HG03460 (cell line): ENCODE results near the gene FAM13C.
"Not testable (repeated sequence)": the region's sequence is repeated elsewhere in the genome, so short reads cannot be mapped to it uniquely, and the experiment has no call there.

ENCODE experiments used
- ATAC-seq: cut with Tn5 transposase; IDR thresholded peaks from one replicate; pipeline ENCODE4 v1.9.1; 2021; ENCODE audit not compliant: unreplicated experiment

Gene FAM13C

GRCh38 chr10:59237775-59238174, 124.6 kb downstream of the FAM13C start:
- no peak for ATAC-seq

GRCh38 chr10:59236064-59236697, 126.2 kb downstream of the FAM13C start:
- no peak for ATAC-seq

- no peak for ATAC-seq
Measured at GRCh38 chr10:59234816-59235429, 127.4 kb downstream of the FAM13C start.

DNA sequence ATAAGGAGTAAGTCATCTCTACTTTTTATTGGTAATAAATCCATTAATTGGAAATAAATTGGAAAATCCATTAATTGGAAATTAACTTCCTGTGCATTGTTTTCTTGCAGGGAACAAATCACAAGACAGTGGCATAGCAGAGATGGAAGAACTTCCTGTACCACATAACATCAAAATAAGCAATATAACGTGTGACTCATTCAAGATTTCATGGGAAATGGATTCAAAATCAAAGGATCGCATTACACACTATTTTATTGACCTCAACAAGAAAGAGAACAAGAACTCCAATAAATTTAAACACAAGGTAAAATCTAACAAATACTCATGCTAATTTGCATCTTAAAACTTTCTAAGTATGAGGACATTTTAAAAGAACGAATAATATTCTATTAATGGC, 128.2 kb downstream of the FAM13C start:
- ATAC-seq = no peak

DNA sequence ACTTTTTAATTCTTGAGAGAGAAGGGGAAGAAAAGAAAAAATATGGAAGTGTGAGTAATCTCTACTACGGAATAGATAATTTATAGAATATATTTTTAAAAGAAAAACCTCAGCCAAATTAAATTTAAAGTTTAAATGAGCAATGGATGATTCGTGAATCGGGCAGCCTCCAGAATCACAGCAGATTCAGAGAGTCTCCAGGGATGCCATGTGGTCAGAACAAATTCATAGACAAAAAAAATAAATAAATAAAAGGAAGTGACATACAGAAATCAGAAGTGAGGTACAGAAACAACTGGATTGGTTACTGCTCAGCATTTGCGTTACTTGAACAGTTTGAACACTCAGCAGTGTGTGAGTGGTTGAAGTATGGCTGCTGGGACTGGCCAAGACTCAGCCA, 132.9 kb downstream of the FAM13C start:
- no peak for ATAC-seq

DNA sequence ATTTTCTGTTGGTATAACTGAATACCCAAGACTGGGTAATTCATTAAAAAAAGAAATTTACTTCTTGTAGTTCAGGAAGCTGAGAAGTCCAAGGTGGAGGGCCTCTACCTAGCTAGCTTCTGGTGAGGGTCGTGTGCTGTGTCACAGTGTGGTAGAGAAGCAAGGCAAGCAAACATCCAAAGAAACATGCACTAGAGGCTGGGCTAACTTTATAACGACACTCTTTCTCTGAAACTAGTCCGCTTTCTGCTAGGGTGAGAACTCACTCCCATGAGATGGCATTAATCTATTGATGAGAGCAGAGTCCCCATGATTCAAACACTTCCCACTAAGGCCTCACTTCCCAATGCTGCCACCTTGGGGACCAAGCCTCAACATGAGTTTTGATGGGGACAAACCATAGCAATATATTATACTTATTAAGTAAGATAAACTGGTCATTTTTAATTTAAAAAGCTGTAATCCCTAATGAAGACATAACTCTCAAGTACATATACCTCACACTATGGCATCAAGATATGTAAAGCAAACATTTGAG, 135.1 kb downstream of the FAM13C start:
- no peak for ATAC-seq

GRCh38 chr10:59225211-59225610, 137.1 kb downstream of the FAM13C start:
- no peak for ATAC-seq

GRCh38 chr10:59223597-59223996, 138.8 kb downstream of the FAM13C start:
- not testable (repeated sequence) for ATAC-seq

DNA sequence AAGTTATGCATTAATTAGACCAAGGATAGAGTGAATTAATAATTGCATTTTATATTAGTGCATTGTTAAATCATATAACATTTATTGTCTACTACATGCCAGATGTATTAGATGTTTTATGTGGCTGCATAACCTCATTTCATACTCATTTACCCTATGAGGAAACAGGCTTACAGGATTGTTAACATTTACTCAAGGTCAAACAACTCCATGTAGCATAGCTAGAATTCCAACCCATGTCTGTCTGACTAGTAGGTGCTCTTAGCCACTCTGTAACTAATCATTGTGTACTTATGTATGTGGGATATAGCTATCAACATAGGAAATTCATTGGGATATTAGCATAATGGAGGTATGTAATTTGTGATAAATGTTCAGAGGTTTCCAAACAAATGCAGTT, 139.6 kb downstream of the FAM13C start:
- no peak for ATAC-seq

- ATAC-seq = no peak
Measured at GRCh38 chr10:59216178-59216869, 146.0 kb downstream of the FAM13C start.

- no peak for ATAC-seq
Measured at GRCh38 chr10:59214160-59214559, 148.2 kb downstream of the FAM13C start.

- no peak for ATAC-seq
Measured at GRCh38 chr10:59212301-59212798, 150.0 kb downstream of the FAM13C start.

GRCh38 chr10:59206204-59206720, 156.1 kb downstream of the FAM13C start:
- no peak for ATAC-seq
